ENCODE measurements around the gene NPAS3.

NPAS3 gene

GRCh38 chr14:33444136-33444535 is 505.5 kb downstream of the NPAS3 start (continued):
- TF ChIP-seq ZBTB21 (tag by site-specific recombination; IDR thresholded peaks at IDR 0.05) (no peak), INSM2 (tag by site-specific recombination; IDR thresholded peaks at IDR 0.05) (no peak), ZNF169 (tag by site-specific recombination; IDR thresholded peaks at IDR 0.05) (no peak)

- H3K36me3 ChIP-seq (ENCODE audit: control insufficient read depth in 2 of 2, insufficient read depth in 1 of 2, low read length in 2 of 2), result no peaks in the 10 kb centered on the region
- CTCF ChIA-PET, result no interaction called here
These were observed 510.6 kb downstream of the NPAS3 start for GRCh38 chr14:33449268-33449667.

GRCh38 chr14:33449703-33450395 is 511.2 kb downstream of the NPAS3 start:
- ChIA-PET POLR2A (no interaction called here), CTCF (no interaction called here)
- Histone ChIP-seq H3K4me3 (ENCODE audit: low read depth, low read length) (no peak overlapping the region), H3K4me1 (ENCODE audit: control insufficient read depth, insufficient read depth, low read length) (peaks cover 7% of the 10 kb centered on the region), H3K36me3 (ENCODE audit: control insufficient read depth in 2 of 2, insufficient read depth in 1 of 2, low read length in 2 of 2) (no peaks in the 10 kb centered on the region), H3K9me3 (ENCODE audit: control insufficient read depth, insufficient read depth, low read depth, low read length) (no peaks in the 10 kb centered on the region), H3K27ac (ENCODE audit: extremely low read depth, low read depth, low read length) (no peak overlapping the region)
- TF ChIP-seq ZNF148 (tag by site-specific recombination; IDR thresholded peaks at IDR 0.05; ENCODE audit: borderline replicate concordance), result no peak
- TF ChIP-seq ZNF140 (tag by site-specific recombination; IDR thresholded peaks at IDR 0.05), result no peak
- TF ChIP-seq ZNF133 (tag by site-specific recombination; IDR thresholded peaks at IDR 0.05), result no peak
- TF ChIP-seq ZEB2 (tag by site-specific recombination; IDR thresholded peaks at IDR 0.05), result no peak
- no peak for TF ChIP-seq PATZ1 (tag by site-specific recombination; IDR thresholded peaks at IDR 0.05)

More at GRCh38 chr14:33449268-33449667, 510.6 kb downstream of the NPAS3 start:
- no peak for TF ChIP-seq ZNF488 (tag by site-specific recombination; IDR thresholded peaks at IDR 0.05)
- 0 out of 2 replicates have a peak, but pooled peaks have one; percentile 27 for TF ChIP-seq ZSCAN4 (tag by site-specific recombination; IDR thresholded peaks at IDR 0.05)
- no peak overlapping the region for H3K27ac ChIP-seq (ENCODE audit: extremely low read depth, low read depth, low read length)
- POLR2A ChIA-PET, result no interaction called here
- H3K4me3 ChIP-seq (ENCODE audit: low read depth, low read length), result no peak overlapping the region
- no peaks in the 10 kb centered on the region for H3K9me3 ChIP-seq (ENCODE audit: control insufficient read depth, insufficient read depth, low read depth, low read length)
- H3K4me1 ChIP-seq (ENCODE audit: control insufficient read depth, insufficient read depth, low read length), result peaks cover 7% of the 10 kb centered on the region

GRCh38 chr14:33450416-33450815 is 511.7 kb downstream of the NPAS3 start:
- no peaks in the 10 kb centered on the region for H3K9me3 ChIP-seq (ENCODE audit: control insufficient read depth, insufficient read depth, low read depth, low read length)
- peaks cover 7% of the 10 kb centered on the region for H3K4me1 ChIP-seq (ENCODE audit: control insufficient read depth, insufficient read depth, low read length)
- ChIA-PET POLR2A (no interaction called here), CTCF (no interaction called here)
- H3K27ac ChIP-seq (ENCODE audit: extremely low read depth, low read depth, low read length), result no peak overlapping the region
- H3K36me3 ChIP-seq (ENCODE audit: control insufficient read depth in 2 of 2, insufficient read depth in 1 of 2, low read length in 2 of 2), result no peaks in the 10 kb centered on the region
- no peak overlapping the region for H3K4me3 ChIP-seq (ENCODE audit: low read depth, low read length)
- no peak for TF ChIP-seq GLI2 (tag by site-specific recombination; IDR thresholded peaks at IDR 0.05; ENCODE audit: borderline replicate concordance, low read depth)
- TF ChIP-seq ZNF394 (tag by site-specific recombination; IDR thresholded peaks at IDR 0.05; ENCODE audit: borderline replicate concordance), result no peak
- TF ChIP-seq ZNF350 (tag by site-specific recombination; IDR thresholded peaks at IDR 0.05), result no peak
- no peak for TF ChIP-seq ZNF529 (tag by site-specific recombination; IDR thresholded peaks at IDR 0.05; ENCODE audit: insufficient replicate concordance)
- no peak for TF ChIP-seq HOXC10 (CRISPR knock-in tag; IDR thresholded peaks at IDR 0.05)
- TF ChIP-seq ZBTB20 (tag by site-specific recombination; IDR thresholded peaks at IDR 0.05), result no peak
- TF ChIP-seq TCF7L2 (IDR thresholded peaks at IDR 0.05; ENCODE audit: borderline replicate concordance, low read depth, low read length), result no peak
- no peak for TF ChIP-seq ZBTB49 (tag by site-specific recombination; IDR thresholded peaks at IDR 0.05; ENCODE audit: low read depth)
